SK-N-MC (cell line): ENCODE results near the gene USP33.

Source experiments
- EZH2 ChIP-seq: fragments of 200-600 bp; sonication (generic); IDR thresholded peaks from one replicate; pipeline ENCODE4 v1.6.1; 2017; ENCODE audit warnings: antibody characterized with exemption
- FOXP2 ChIP-seq: optimal IDR thresholded peaks from 2 replicates; pipeline ENCODE3; 2011; ENCODE audit warnings: mild to moderate bottlenecking, moderate library complexity; ENCODE audit not compliant: insufficient read depth; ENCODE audit errors: extremely low read length, control extremely low read depth
- POLR2AphosphoS5 ChIP-seq: IDR thresholded peaks from 2 replicates; pipeline ENCODE4 v1.6.1; 2012; ENCODE audit warnings: mild to moderate bottlenecking, low read depth, low read length, borderline replicate concordance

GRCh38 chr1:77709727-77710126 lies 49.9 kb downstream of the USP33 start:
- TF ChIP-seq POLR2AphosphoS5 = no peak
- TF ChIP-seq EZH2 = no peak
- no peak for TF ChIP-seq FOXP2
